Panc1 (cell line): Measurements from ENCODE around the gene TEX35. TPM values are rescaled to one million over a fixed set of nuclear protein-coding genes. Genes with fewer than 3 reads are reported as not detected.

Experiments
- ATAC-seq: fragments of 200-7000 bp; cut with Tn5 transposase; 2 replicates; pipeline ENCODE4 v1.9.1; 2020; ENCODE audit warnings: mild to moderate bottlenecking, moderate library complexity
- BruUV-seq: library from RNA; stranded (reverse); fragments of 400-500 nt; replicated peaks from 2 replicates; lab custom pipeline; 2021; lab: Mats Ljungman, UMichigan
- CTCF ChIA-PET: fragments of 300-600 bp; sonication (Branson Sonifier 250); formaldehyde crosslinking; loops from one replicate; lab custom pipeline; 2022; ENCODE audit warnings: antibody characterized with exemption; lab: Charles Lee
- POLR2A ChIA-PET: fragments of 300-600 bp; sonication (Branson Sonifier 250); formaldehyde crosslinking; loops from one replicate; lab custom pipeline; 2022; ENCODE audit warnings: antibody characterized with exemption; lab: Charles Lee
- DNase-seq: peaks from one replicate; pipeline ENCODE4 v3.0.0-alpha.2; 2010; ENCODE audit warnings: low read depth, low spot score
- H3K27ac ChIP-seq: 2 replicates; pipeline ENCODE4 v1.5.1; 2011; ENCODE audit warnings: mild to moderate bottlenecking, low read length, inconsistent platforms
- H3K27me3 ChIP-seq: fragments of 200-500 bp; sonication (Bioruptor generic); 2 replicates; pipeline ENCODE4 v1.6.0; 2014; ENCODE audit warnings: low read length, inconsistent platforms; ENCODE audit not compliant: control insufficient read depth, insufficient read depth
- H3K36me3 ChIP-seq: fragments of 200-500 bp; sonication (Bioruptor generic); 2 replicates; pipeline ENCODE4 v1.5.1; 2014; ENCODE audit warnings: inconsistent platforms, mild to moderate bottlenecking, low read length, moderate library complexity; ENCODE audit not compliant: control insufficient read depth, insufficient read depth
- H3K4me1 ChIP-seq: 2 replicates; pipeline ENCODE4 v1.5.1; 2011; ENCODE audit warnings: inconsistent platforms, mild to moderate bottlenecking, low read length, moderate library complexity; ENCODE audit not compliant: control insufficient read depth, insufficient read depth
- H3K4me3 ChIP-seq, 2 experiments: 2 replicates each; pipeline ENCODE4 v1.5.1; 2011 to 2012; ENCODE audit warnings: low read depth in 2 of 2, low read length in 2 of 2, mild to moderate bottlenecking in 2 of 2, inconsistent platforms in 1 of 2, moderate library complexity in 1 of 2
- H3K9me3 ChIP-seq: fragments of 200-500 bp; sonication (Bioruptor generic); 2 replicates; pipeline ENCODE4 v1.5.1; 2014; ENCODE audit warnings: low read depth, mild to moderate bottlenecking, inconsistent platforms, low read length, moderate library complexity; ENCODE audit not compliant: control insufficient read depth, insufficient read depth
- POLR2AphosphoS5 ChIP-seq: IDR thresholded peaks from 2 replicates; pipeline ENCODE4 v1.6.1; 2012; ENCODE audit warnings: mild to moderate bottlenecking, low read depth, low read length, moderate library complexity
- REST ChIP-seq, 2 experiments: IDR thresholded peaks; 2 replicates each; pipeline ENCODE4 v1.6.1; 2011 to 2012; ENCODE audit warnings: low read depth in 2 of 2, control low read depth in 1 of 2, low read length in 1 of 2, mild to moderate bottlenecking in 1 of 2, moderate library complexity in 1 of 2; ENCODE audit not compliant: insufficient read depth in 1 of 2
- SIN3A ChIP-seq: IDR thresholded peaks from 2 replicates; pipeline ENCODE4 v1.6.1; 2012; ENCODE audit warnings: low read depth, mild to moderate bottlenecking, low read length, moderate library complexity, borderline replicate concordance; ENCODE audit not compliant: insufficient read depth
- TCF7L2 ChIP-seq: IDR thresholded peaks from 2 replicates; pipeline ENCODE4 v1.6.1; 2011; ENCODE audit warnings: mild to moderate bottlenecking, low read depth, low read length, inconsistent platforms
- in situ Hi-C: cut with HindIII; loops from 2 replicates; pipeline ENCODE4 v1.10.0; 2016; ENCODE audit warnings: low sequenced_read_pairs, low pct_unique_long_range_greater_than_20kb
- intact Hi-C: fragments of 100-400 bp; cut with micrococcal nuclease; formaldehyde crosslinking; loops from one replicate; pipeline ENCODE4 v1.10.0; 2022; ENCODE audit not compliant: unreplicated experiment
- total RNA-seq: library from RNA; stranded (reverse); gene quantifications from one replicate; pipeline ENCODE4 v1.2.1, GENCODE V29; 2021; ENCODE audit not compliant: unreplicated experiment
- TF ChIP-seq, protein P1 (sequence below): fragments of 450-650 bp; IDR thresholded peaks from 2 replicates; pipeline ENCODE4 v1.5.1; 2017; ENCODE audit warnings: mild to moderate bottlenecking

The TEX35 gene
- total RNA-seq, 1 experiment from 2014 or later, result not detected

DNA sequence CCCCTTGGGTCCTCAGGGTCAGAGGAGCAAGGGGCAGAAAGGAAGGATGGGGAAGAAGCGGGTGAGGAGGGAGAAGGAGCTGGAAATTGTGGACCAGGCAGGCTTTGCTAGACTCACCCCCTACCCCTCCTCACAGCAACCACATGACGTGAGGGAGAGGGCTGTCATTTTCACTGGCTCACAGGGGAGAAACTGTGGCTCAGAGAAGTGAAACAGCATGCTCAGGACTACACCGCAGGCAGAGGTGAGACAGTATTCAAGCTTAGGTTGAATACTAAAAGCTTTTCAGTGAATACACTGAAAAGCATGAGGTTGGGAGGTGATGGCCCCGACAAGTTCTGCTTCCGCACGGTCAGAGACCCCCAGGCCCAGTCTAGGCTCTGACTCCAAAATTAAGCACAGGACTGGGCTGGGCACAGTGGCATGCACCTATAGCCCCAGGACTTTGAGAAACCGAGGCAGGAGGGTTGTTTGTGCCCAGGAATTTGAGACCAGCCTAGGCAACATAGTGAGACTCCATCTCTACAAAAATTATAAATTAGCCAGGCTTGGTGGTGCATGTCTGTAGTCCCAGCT is 14.9 kb upstream of the TEX35 start:
- no peak for DNase-seq
- Histone ChIP-seq H3K4me1 (no peaks in the 10 kb centered on the region), H3K27ac (no peak overlapping the region), H3K27me3 (no peaks in the 10 kb centered on the region), H3K4me3 (no peak overlapping the region), H3K9me3 (no peaks in the 10 kb centered on the region), H3K36me3 (no peaks in the 10 kb centered on the region)
- no peak for ATAC-seq
- TF ChIP-seq REST (IDR thresholded peaks at IDR 0.05; ENCODE audit: insufficient read depth in 1 of 2, low read depth in 2 of 2, low read length in 1 of 2) (no peak), TCF7L2 (no peak), POLR2AphosphoS5 (no peak), SIN3A (no peak)
- TF ChIP-seq, protein P1, sequence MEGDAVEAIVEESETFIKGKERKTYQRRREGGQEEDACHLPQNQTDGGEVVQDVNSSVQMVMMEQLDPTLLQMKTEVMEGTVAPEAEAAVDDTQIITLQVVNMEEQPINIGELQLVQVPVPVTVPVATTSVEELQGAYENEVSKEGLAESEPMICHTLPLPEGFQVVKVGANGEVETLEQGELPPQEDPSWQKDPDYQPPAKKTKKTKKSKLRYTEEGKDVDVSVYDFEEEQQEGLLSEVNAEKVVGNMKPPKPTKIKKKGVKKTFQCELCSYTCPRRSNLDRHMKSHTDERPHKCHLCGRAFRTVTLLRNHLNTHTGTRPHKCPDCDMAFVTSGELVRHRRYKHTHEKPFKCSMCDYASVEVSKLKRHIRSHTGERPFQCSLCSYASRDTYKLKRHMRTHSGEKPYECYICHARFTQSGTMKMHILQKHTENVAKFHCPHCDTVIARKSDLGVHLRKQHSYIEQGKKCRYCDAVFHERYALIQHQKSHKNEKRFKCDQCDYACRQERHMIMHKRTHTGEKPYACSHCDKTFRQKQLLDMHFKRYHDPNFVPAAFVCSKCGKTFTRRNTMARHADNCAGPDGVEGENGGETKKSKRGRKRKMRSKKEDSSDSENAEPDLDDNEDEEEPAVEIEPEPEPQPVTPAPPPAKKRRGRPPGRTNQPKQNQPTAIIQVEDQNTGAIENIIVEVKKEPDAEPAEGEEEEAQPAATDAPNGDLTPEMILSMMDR, result no peak
- no TSS peak for BruUV-seq
- POLR2A ChIA-PET, result no interaction called here
- in situ Hi-C loops, result no loop called here
- intact Hi-C loops, result no loop called here
- CTCF ChIA-PET, result no interaction called here

DNA sequence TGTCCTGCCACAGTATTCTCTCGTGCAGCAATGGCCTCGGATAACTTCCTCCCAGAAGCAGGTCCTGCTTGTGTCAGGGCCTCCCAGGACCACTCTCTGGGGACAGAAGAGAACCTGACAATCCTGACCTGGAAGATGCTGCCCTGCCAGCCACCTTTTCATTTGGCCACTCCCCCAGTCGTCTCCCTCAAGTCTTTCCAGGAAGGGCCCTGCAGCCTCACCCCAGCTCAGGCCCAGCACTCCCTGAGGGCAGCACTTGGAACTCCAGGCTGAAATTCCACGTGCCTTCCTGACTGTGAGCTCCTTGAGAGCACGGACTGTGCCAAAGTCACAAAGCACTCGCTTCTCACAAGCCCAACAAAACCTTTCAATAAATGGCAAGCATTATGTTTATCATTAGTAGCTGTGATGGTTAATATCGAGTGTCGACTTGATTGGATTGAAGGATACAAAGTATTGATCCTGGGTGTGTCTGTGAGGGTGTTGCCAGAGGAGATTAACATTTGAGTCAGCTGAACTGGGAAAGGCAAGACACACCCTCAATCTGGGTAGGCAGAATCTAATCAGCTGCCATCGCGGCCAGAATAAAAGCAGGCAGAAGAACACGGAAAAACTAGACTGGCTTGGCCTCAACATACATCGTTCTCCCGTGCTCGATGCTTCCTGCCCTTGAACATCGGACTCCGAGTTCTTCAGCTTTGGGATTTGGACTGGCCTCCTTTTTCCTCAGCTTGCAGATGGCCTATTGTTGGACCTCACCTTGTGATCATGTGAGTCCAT is 13.8 kb upstream of the TEX35 start:
- no TSS peak for BruUV-seq
- Histone ChIP-seq H3K4me1 (no peaks in the 10 kb centered on the region), H3K36me3 (no peaks in the 10 kb centered on the region), H3K9me3 (no peaks in the 10 kb centered on the region), H3K4me3 (no peak overlapping the region), H3K27me3 (no peaks in the 10 kb centered on the region), H3K27ac (no peak overlapping the region)
- no peak for DNase-seq
- no peak for ATAC-seq
- no peak for TF ChIP-seq POLR2AphosphoS5
- no peak for TF ChIP-seq TCF7L2
- no peak for TF ChIP-seq SIN3A
- TF ChIP-seq, protein P1, result no peak
- no peak for TF ChIP-seq REST (IDR thresholded peaks at IDR 0.05; ENCODE audit: insufficient read depth in 1 of 2, low read depth in 2 of 2, low read length in 1 of 2)
- POLR2A ChIA-PET, result no interaction called here
- intact Hi-C loops (no loop called here), in situ Hi-C loops (no loop called here)
- CTCF ChIA-PET, result no interaction called here
